GM21367 (cell line): Measurements from ENCODE around the gene ZACN.

Experiments used
- ATAC-seq: cut with Tn5 transposase; IDR thresholded peaks from one replicate; pipeline ENCODE4 v1.9.1; 2021; ENCODE audit not compliant: unreplicated experiment

ZACN gene

GRCh38 chr17:76131051-76131691, 52.2 kb downstream of the ZACN start:
- ATAC-seq = no peak

- ATAC-seq = no peak
These were observed 53.0 kb downstream of the ZACN start for GRCh38 chr17:76131692-76132573.
